Stimulated activated CD4-positive, alpha-beta T cell treated with anti-CD3 and anti-CD28 coated beads, Interleukin-1b, Interleukin-23, amount 100 ng/mL, for 48 hours (primary cell): ENCODE measurements around the gene PTPA.
"Not testable (repeated sequence)": the region's sequence is repeated elsewhere in the genome, so short reads cannot be mapped to it uniquely, and the experiment has no call there.

Source experiments
- DNase-seq: peaks from one replicate; pipeline ENCODE4 v3.0.0-alpha.2; 2020

Gene PTPA

DNA sequence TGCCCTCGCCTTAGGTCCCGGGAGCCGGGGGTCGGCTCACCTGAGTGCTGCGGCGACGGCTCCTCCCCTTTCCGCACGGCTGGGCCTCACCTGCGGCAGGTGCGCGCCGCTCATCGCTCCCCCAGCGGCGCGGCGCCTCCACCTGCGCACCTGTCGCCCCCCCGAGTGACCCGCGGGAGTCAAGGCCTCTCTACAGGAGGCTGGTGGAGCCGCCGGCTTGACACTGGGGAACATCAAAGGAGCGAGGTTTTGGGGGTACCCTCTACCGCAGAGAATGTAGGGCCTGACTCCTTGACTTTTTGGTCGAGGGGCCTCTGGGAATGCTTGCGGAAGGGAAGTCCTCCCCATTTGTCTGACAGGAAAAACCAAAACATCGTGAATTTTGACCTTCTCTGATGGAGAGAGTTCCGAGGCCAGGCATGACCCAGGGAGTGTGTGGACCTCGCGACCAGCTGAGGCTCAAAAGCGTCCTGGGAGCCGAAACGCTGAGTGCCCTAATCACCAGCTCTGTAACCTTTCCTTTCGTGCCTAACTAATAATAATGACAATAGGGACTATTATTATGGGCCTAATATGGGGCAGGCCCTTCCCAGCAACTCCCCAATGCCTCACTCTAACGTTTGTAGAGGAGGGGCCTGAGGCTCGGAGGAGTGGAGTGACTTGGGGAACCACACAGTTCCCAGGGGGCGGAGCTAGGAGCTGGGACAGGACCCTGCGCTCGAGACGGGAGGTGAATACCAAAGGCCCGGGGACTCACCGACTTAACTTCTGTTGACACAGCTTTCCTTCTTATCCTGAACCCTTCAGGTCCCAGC lies 67.6 kb downstream of the PTPA start:
- DNase-seq, result no peak

DNA sequence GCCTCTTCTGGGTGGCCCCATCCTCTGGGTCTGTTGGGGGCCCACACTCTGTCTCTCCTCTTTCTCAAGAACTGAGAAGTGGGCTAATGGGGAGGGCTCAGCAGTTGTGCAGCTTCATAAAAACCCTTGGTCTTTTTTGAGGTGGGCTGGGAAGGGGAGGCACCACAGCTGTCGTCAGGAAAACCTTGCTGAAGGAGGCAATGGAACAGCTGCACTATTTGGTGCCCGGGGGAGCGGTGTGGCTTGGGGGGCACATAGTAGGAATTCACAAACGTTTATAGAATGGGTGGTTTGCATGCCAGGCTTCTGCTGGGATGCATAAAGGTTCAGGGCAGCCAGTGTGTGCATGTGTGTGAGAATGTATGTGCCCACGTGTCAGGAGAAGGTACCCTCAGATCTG lies 70.0 kb downstream of the PTPA start:
- DNase-seq, result no peak

DNA sequence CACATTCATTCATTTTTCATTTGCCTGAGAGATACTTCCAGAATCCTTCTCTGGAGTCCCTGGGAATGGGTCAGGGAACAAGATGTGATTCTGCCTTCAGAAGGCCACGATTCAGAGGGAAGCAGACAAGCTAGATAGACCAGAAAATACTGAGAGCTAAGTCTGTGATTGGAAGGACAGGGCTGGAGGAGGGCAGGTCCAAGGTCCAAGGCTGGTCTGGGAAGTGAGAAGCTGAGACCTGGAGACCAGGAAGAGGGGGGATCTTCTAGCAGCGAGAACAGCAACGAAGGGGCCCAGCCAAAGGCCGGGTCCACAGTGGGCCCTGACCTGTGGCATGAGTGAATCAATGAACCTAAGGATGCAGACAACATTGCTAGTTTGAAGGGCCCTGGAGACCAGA lies 70.9 kb downstream of the PTPA start:
- no peak for DNase-seq

DNA sequence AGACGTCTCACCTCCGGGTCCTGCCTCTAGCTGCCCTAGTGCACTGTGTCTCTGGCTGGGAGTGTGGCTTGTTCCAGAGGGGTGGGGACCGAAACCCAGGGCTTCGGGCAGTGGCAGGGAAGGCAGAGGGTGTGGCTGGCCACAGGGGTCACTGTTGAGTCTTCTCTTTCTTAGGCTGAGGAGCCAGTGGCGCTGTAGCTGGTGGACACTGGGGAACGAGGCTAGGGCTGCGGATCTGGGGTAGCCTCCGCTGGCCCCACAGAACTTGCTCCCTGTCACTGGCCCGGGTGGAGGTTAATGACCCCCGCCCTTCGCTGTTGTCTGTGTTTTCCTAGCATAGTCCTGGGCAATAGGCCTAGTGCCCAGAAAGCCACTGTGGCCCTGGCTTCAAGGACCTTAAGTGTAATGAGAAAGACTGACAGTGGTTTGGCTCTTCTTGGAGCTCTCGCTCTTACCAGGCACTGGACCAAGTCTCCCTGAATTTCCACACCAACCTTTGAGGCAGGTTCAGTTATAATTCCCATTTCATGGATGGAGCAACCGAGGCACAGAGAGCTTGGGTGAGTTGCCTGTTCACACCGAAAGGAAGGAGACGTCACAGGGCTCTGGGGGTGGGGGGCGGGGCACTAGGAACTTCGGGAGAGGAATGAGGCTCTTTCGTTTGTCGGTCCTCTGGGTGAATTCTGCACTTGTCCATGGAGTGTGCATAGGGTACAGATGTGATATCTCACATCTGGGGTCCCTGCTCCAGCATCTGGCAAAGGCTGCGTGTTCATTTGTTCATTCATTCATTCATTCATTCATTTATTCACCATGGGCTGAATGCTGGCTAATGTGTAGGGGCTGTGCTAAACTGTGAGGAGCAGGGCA lies 71.6 kb downstream of the PTPA start:
- no peak for DNase-seq

DNA sequence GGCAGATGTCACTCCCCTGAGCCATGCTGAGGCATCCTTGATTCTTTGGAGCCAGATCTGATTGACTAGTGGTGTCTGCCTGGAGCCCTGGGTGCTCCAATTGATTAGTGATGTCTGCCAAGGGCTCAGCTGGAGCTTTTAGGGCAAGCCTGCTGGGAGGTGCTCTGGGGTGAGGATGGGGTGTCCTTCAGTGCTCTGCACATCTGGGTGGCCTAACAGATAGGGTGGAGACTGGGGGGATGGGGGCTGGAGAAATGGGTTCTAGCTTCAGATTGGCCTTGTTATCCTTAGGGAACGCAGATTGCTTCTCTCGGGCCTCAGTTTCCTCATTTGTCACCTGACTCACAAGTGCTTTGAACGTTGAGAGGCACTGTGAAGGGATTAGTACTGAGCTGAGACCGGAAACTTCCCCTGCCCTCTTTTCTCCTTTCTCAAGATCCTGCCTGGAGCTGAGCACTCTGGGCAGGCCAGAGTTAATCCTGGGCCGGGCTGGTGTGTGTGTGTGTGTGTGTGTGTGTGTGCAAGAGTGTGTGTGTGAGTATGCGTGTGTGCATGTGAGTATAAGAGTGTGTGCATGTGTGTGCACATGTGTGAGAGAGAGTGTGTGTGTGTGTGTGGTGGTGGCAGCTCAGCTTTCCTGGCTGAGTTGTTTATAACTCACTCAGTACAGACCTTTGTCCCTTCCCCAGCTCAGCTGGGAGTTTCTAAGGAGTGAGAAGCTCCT lies 72.4 kb downstream of the PTPA start:
- no peak for DNase-seq

DNA sequence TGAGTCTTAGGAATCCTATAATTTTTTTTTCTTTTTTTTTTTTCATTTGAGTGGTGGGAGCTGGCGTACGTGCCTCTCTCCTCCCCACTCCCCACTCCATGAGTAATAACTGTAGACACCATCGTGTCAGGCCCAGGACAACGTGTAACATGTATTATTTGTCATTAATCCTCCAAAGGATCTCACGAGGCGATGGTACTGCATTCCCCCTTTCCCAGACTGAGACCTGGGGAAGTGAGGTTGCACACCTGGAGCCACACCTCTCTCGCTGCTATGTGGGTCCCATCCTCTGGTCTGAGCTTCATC lies 73.0 kb downstream of the PTPA start:
- no peak for DNase-seq

DNA sequence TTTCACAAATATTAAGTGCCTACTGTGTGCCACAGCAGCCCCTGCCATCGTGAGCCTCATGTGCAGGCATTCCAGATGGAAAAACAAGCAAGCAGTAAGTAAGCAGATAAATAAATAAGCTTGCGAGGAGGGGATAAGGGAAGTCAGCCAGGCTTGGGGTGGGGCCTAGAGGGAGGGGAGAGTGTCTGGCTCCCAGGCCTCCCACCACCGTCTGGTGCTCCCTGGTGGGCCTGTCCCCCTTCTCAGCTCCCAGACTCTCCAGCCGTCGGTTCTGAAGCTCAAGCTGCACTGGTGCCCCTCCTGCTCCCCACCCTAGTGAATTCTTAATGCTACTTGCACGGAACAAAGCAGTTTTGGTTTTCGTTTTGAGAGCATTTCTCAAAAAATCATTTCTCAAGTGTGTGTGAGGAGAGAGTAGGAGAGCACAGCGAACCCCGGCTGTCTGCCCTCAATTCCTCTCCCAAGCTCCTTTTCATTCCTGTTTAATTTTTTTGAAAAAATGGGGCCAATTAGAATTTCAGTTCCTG lies 73.4 kb downstream of the PTPA start:
- no peak for DNase-seq

DNA sequence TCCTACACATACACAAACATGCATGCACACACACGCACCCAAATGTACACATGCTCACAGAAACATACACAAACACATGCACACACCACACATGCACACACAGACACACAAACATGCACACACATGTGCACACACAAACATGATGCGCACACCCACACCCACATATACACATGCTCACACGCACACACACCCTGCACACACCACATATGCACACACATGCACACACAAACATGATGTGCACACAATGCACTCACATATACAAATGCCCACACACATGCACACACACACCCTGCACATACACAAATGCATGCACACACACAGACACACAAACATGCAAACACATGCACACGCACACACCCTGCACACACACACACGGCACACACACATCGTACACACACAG lies 74.2 kb downstream of the PTPA start:
- no peak for DNase-seq

DNA sequence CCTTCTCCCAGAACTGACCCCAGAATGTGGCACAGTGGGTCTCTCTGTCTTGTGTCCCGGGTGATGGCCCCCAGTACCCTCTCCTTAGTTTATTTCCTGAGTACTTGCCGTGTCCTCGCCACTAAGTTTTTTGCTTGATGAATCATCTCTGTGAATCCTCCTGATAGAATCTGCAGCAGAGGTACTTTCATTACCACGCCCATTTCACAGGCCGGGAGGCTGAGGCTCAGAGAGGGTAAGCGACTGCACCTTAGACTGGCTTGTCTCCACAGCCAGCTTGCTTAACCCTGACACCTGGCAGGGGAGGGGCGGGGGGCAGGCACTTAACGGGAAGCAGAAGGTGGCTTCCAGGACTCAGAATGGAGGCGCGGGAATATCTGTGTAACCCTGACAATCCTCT lies 74.8 kb downstream of the PTPA start:
- DNase-seq, result peak; percentile 19

DNA sequence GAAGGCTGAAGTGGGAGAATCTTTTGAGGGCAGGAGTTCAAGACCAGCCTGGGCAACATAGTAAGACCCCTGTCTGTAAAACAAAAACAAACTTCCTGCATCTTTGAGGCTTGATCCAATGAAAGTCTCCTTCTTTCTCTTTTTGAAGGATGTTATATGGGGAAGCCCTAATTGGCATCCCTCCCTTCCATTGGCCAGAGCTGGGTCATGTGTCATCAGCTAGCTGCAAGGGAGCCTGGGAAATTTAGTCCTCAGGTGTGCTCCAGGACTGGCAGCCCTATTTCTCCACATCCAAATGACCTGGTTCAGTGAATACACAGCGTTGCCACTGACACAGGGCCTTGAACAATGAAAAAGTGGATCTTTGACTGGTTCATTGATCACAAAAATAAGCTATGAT lies 75.8 kb downstream of the PTPA start:
- no peak for DNase-seq

DNA sequence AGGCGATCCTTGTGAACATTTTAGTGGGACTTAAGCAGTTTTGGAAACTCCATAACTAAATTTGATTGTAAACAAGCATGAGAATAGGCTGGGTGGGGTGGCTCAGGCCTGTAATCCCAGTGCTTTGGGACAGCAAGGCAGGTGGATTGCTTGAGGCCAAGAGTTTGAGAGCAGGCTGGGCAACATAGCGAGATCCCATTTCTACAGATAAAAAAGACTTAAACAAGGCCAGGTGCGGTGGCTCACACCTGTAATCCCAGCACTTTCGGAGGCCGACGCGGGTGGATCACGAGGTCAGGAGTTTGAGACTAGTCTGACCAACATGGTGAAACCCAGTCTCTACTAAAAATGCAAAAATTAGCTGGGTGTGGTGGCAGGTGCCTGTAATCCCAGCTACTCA lies 78.8 kb downstream of the PTPA start:
- not testable (repeated sequence) for DNase-seq

DNA sequence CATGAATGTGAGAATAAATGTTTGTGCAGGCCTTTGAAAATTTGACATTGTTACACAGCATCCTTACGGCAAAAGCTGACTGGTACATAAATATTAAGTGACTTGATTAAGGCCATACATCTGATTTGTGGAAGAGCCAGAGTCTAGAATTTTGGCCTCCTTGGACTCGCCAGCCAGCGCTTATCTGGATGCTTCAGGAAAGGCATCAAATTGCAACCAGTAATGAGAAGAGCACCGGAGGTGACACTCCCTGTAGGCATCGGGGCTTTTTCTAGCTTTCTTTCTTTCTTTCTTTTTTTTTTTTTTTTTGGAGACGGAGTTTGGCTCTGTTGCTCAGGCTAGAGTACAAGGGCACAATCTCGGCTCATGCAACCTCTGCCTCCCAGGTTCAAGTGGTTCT lies 80.0 kb downstream of the PTPA start:
- DNase-seq, result no peak

DNA sequence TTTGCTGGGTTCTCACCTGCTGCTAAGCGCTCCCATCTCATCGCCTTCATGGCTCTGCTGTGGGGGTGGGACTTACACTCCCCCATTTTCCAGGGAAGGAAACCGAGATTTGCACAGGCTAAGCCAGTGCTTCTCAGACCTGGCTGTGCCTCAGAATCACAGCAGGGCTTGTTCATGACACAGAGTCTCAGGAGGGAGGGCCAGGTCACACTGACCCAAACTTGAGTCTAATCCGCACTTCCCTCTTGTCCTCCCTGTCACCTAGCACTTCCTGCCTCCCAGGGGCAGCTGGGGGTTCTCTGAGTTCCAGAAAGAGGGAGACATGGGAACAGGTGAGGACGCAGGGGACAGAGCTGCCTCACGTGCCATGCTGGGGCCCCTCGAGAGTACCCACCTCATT lies 82.4 kb downstream of the PTPA start:
- DNase-seq, result no peak

DNA sequence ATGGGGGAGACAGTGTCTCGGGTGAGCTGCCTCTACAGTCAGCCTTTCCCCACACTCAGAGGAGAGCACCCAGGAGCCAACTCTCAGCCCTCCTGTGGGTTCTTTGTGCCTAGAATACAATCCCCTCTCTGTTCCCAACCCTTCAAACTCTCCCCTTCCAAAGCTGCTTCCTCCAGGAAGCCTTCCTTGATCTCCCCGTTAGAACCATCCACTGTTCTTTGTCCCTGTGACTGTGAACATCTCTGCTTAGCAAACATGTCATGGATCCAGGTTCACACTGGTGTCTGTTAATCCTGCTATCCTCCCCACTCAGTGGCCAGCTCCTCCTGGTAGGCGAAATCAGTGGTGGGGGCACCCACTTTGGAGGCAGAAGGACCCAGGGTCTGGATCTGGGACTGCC lies 83.0 kb downstream of the PTPA start:
- DNase-seq, result no peak

DNA sequence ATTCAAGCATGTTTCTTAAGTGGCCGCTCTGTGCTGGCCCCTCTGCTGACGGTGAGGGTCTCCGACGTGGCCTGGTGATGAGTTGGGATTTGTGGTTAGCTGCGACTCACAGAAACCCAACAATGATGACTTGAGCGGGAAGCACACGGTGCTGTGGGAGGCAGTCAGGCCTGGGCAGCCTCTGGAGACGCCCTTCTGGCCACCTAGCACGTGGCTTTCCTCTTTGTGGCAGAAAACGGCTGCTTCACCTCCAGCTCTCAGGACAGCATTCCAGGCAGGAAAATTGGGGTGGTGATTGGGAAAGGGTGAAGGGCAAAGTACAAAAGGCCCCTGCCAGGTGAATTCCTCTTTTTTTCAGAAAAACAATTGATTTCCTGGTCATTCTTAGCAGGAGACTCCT lies 84.4 kb downstream of the PTPA start:
- no peak for DNase-seq

DNA sequence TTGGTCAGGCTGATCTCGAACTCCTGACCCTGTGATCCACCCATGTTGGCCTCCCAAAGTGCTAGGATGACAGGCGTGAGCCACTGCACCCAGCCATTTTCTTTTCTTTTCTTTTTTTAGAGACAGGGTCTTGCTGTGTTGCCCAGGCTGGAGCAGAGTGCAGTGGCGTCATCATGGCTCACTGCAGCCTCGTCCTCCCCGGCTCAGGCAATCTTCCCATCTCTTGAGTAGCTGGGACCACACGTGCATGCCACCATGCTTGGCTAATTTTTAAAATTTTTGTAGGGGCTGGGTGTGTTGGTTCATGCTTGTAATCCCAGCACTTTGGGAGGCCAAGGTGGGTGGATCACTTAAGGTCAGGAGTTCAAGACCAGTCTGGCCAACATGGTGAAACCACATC lies 85.8 kb downstream of the PTPA start:
- not testable (repeated sequence) for DNase-seq

DNA sequence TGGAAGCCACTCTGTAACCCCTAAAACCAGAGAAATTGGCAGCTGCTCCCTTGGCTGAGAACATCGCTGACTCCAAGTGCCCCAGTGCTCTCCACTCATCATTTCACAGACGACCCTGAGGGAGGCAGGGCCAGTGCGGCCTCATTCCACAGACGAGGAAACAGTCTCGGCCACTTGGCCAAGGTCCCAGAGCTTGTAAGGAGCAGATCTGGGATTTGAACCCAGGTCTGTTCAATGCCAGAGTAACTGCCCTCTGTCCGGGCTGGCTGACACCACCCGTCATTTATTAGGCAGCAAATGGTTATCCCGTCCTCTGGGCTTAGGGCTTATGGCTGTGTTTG lies 86.7 kb downstream of the PTPA start:
- no peak for DNase-seq
